IgD-negative memory B cell (primary cell): ENCODE results near the gene ABCA7. TPM values are rescaled to one million over a fixed set of nuclear protein-coding genes. Genes with fewer than 3 reads are reported as not detected.

ENCODE experiments used
- H3K27ac Mint-ChIP-seq, 3 donors: one replicate each; pipeline ENCODE4 v1.8.0; 2020 to 2022; ENCODE audit warnings: mild to moderate bottlenecking in 3 of 3, mixed read lengths in 3 of 3, moderate library complexity in 1 of 3
- H3K27me3 Mint-ChIP-seq: one replicate; pipeline ENCODE4 v1.8.0; 2021; ENCODE audit warnings: mixed read lengths
- H3K36me3 Mint-ChIP-seq: one replicate; pipeline ENCODE4 v1.8.0; 2020; ENCODE audit warnings: mild to moderate bottlenecking, mixed read lengths
- H3K4me1 Mint-ChIP-seq, 3 donors: one replicate each; pipeline ENCODE4 v1.8.0; 2020 to 2022; ENCODE audit warnings: mixed read lengths in 3 of 3, mild to moderate bottlenecking in 1 of 3
- H3K4me3 Mint-ChIP-seq, 4 donors: one replicate each; pipeline ENCODE4 v1.8.0; 2020 to 2022; ENCODE audit warnings: mild to moderate bottlenecking in 4 of 4, mixed read lengths in 4 of 4, moderate library complexity in 3 of 4
- H3K9me3 Mint-ChIP-seq, 3 donors: one replicate each; pipeline ENCODE4 v1.8.0; 2020 to 2021; ENCODE audit warnings: mixed read lengths in 3 of 3, mild to moderate bottlenecking in 1 of 3
- polyA plus RNA-seq: library from polyadenylated mRNA; unstranded; fragments of 300-500 nt; fragmentation: Illumina TruSeq; gene quantifications from one replicate; pipeline ENCODE4 v1.2.3, GENCODE V29; 2021

ABCA7 gene
- polyA plus RNA-seq, 1 donor from 2014 or later = 21.4 TPM

- no peaks in the 10 kb centered on the region for H3K36me3 Mint-ChIP-seq
- H3K27ac Mint-ChIP-seq = peak overlapping the region; percentile 31 to 97 (median 86)
- peaks cover 14 to 26% (median 18%) of the 10 kb centered on the region in 3 donors for H3K4me1 Mint-ChIP-seq
- no peaks in the 10 kb centered on the region for H3K9me3 Mint-ChIP-seq
- H3K4me3 Mint-ChIP-seq = peak overlapping the region in 3 of 4 donors; percentile 21 to 81 (median 77)
- no peaks in the 10 kb centered on the region for H3K27me3 Mint-ChIP-seq
Measured at GRCh38 chr19:1082928-1083816, 43.3 kb downstream of the ABCA7 start.

GRCh38 chr19:1084024-1084868, 44.3 kb downstream of the ABCA7 start:
- Mint-ChIP-seq H3K27me3 (no peaks in the 10 kb centered on the region), H3K36me3 (no peaks in the 10 kb centered on the region), H3K4me1 (peaks cover 18 to 28% (median 19%) of the 10 kb centered on the region in 3 donors), H3K9me3 (no peaks in the 10 kb centered on the region), H3K4me3 (peak overlapping the region in 2 of 4 donors; percentile 77 to 81), H3K27ac (peak overlapping the region; percentile 31 to 97 (median 86))

- no peaks in the 10 kb centered on the region for H3K27me3 Mint-ChIP-seq
- H3K4me1 Mint-ChIP-seq = peaks cover 18 to 28% (median 19%) of the 10 kb centered on the region in 3 donors
- H3K36me3 Mint-ChIP-seq = no peaks in the 10 kb centered on the region
- no peaks in the 10 kb centered on the region for H3K9me3 Mint-ChIP-seq
- peak overlapping the region in 3 of 4 donors; percentile 43 to 81 (median 73) for H3K4me3 Mint-ChIP-seq
- H3K27ac Mint-ChIP-seq = peak overlapping the region in 2 of 3 donors; percentile 86 to 97
Measured at GRCh38 chr19:1085053-1085658, 45.2 kb downstream of the ABCA7 start.

GRCh38 chr19:1085676-1086442, 46.0 kb downstream of the ABCA7 start:
- peak overlapping the region in 2 of 4 donors; percentile 32 to 81 for H3K4me3 Mint-ChIP-seq
- peaks cover 18 to 27% (median 19%) of the 10 kb centered on the region in 3 donors for H3K4me1 Mint-ChIP-seq
- no peaks in the 10 kb centered on the region for H3K9me3 Mint-ChIP-seq
- H3K27ac Mint-ChIP-seq = peak overlapping the region; percentile 35 to 97 (median 53)
- H3K36me3 Mint-ChIP-seq = no peaks in the 10 kb centered on the region
- no peaks in the 10 kb centered on the region for H3K27me3 Mint-ChIP-seq

- Mint-ChIP-seq H3K27ac (peak overlapping the region in 1 of 3 donors; percentile 93), H3K27me3 (no peaks in the 10 kb centered on the region), H3K4me3 (peak overlapping the region in 1 of 4 donors; percentile 12), H3K36me3 (no peaks in the 10 kb centered on the region), H3K9me3 (no peaks in the 10 kb centered on the region), H3K4me1 (peaks cover 18 to 23% (median 19%) of the 10 kb centered on the region in 3 donors)
Measured at GRCh38 chr19:1086613-1087012, 46.7 kb downstream of the ABCA7 start.

GRCh38 chr19:1087813-1088415, 48.0 kb downstream of the ABCA7 start:
- Mint-ChIP-seq H3K4me3 (peak overlapping the region; percentile 72 to 84 (median 77)), H3K9me3 (no peaks in the 10 kb centered on the region), H3K27ac (peak overlapping the region; percentile 89 to 96 (median 93)), H3K27me3 (no peaks in the 10 kb centered on the region), H3K4me1 (peaks cover 18 to 20% (median 19%) of the 10 kb centered on the region in 3 donors), H3K36me3 (no peaks in the 10 kb centered on the region)

GRCh38 chr19:1088416-1089010, 48.6 kb downstream of the ABCA7 start:
- H3K4me3 Mint-ChIP-seq = peak overlapping the region in 1 of 4 donors; percentile 84
- peak overlapping the region; percentile 22 to 96 (median 93) for H3K27ac Mint-ChIP-seq
- no peaks in the 10 kb centered on the region for H3K9me3 Mint-ChIP-seq
- H3K27me3 Mint-ChIP-seq = no peaks in the 10 kb centered on the region
- peaks cover 18 to 21% (median 20%) of the 10 kb centered on the region in 3 donors for H3K4me1 Mint-ChIP-seq
- no peaks in the 10 kb centered on the region for H3K36me3 Mint-ChIP-seq

- peak overlapping the region in 2 of 3 donors; percentile 23 to 86 for H3K27ac Mint-ChIP-seq
- H3K36me3 Mint-ChIP-seq = no peaks in the 10 kb centered on the region
- no peaks in the 10 kb centered on the region for H3K9me3 Mint-ChIP-seq
- no peaks in the 10 kb centered on the region for H3K27me3 Mint-ChIP-seq
- H3K4me1 Mint-ChIP-seq = peaks cover 14 to 26% (median 20%) of the 10 kb centered on the region in 3 donors
- H3K4me3 Mint-ChIP-seq = no peak overlapping the region
Measured at GRCh38 chr19:1089126-1089771, 49.3 kb downstream of the ABCA7 start.

- Mint-ChIP-seq H3K9me3 (no peaks in the 10 kb centered on the region), H3K4me3 (peak overlapping the region in 1 of 4 donors; percentile 27), H3K27ac (peak overlapping the region in 2 of 3 donors; percentile 23 to 86), H3K27me3 (no peaks in the 10 kb centered on the region), H3K4me1 (peaks cover 10 to 24% (median 17%) of the 10 kb centered on the region in 3 donors), H3K36me3 (no peaks in the 10 kb centered on the region)
Measured at GRCh38 chr19:1089891-1090290, 50.0 kb downstream of the ABCA7 start.

GRCh38 chr19:1090731-1091543, 51.0 kb downstream of the ABCA7 start:
- peak overlapping the region in 2 of 3 donors; percentile 46 to 86 for H3K27ac Mint-ChIP-seq
- H3K27me3 Mint-ChIP-seq = peaks cover 1% of the 10 kb centered on the region
- no peaks in the 10 kb centered on the region for H3K36me3 Mint-ChIP-seq
- no peaks in the 10 kb centered on the region for H3K9me3 Mint-ChIP-seq
- peaks cover 13 to 27% (median 17%) of the 10 kb centered on the region in 3 donors for H3K4me1 Mint-ChIP-seq
- H3K4me3 Mint-ChIP-seq = peak overlapping the region in 1 of 4 donors; percentile 27

GRCh38 chr19:1091544-1092175, 51.8 kb downstream of the ABCA7 start:
- Mint-ChIP-seq H3K9me3 (no peaks in the 10 kb centered on the region), H3K36me3 (no peaks in the 10 kb centered on the region), H3K4me1 (peaks cover 13 to 27% (median 17%) of the 10 kb centered on the region in 3 donors), H3K4me3 (peak overlapping the region in 1 of 4 donors; percentile 65), H3K27me3 (peaks cover 1% of the 10 kb centered on the region), H3K27ac (peak overlapping the region in 1 of 3 donors; percentile 79)

GRCh38 chr19:1093330-1093729, 53.4 kb downstream of the ABCA7 start:
- H3K4me1 Mint-ChIP-seq = peaks cover 6 to 18% (median 10%) of the 10 kb centered on the region in 3 donors

More at GRCh38 chr19:1093330-1093729, 53.4 kb downstream of the ABCA7 start:
- Mint-ChIP-seq H3K4me3 (peak overlapping the region; percentile 91 to 98 (median 94)), H3K36me3 (no peaks in the 10 kb centered on the region), H3K9me3 (no peaks in the 10 kb centered on the region), H3K27ac (peak overlapping the region; percentile 46 to 87 (median 79)), H3K27me3 (peaks cover 1% of the 10 kb centered on the region)
